A204.1 (cell line): ENCODE measurements around the gene CIITA.
"Not testable (repeated sequence)": the region's sequence is repeated elsewhere in the genome, so short reads cannot be mapped to it uniquely, and the experiment has no call there.

Experiments
- FAIRE-seq: peaks from 2 replicates; lab custom pipeline; 2012; peaks lifted over from hg19 to GRCh38; lab: Jason Lieb, UNC

CIITA gene

DNA sequence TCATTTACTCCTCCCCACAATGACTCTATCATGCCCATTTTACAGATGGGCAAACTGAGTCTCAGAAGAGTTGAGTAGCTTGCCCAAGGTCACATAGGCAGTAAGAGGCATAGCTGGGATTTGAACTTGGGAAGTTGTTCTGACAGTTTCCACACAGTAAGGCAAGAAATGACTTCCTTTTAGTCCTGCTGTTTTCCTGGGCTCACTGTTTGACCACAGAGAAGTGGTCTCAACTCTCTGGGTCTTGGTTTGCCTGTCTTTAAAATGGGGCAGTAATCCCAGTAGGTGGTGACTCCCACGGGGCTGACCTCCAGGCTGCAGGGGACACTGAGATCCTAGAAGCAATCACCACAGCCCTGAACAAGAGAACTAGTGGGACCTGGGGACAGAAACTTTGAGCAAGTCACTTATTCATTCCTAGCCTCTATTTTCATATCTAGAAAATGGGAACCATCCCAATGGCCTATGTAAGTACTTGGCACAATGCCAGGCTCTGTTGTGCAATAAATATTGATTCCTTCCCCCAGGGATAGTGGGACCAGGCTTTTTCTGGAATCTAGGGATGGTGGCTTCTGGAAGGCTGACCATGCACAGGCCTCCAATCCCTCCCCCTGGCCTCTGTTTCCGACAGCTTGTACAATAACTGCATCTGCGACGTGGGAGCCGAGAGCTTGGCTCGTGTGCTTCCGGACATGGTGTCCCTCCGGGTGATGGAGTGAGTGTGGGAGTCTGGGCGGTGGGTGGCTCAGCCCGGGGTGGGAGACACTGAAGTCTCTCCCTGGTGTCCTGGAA lies 44.7 kb downstream of the CIITA start:
- no peak for FAIRE-seq

GRCh38 chr16:10922328-10923145 lies 45.5 kb downstream of the CIITA start:
- no peak for FAIRE-seq

GRCh38 chr16:10923146-10923649 lies 46.2 kb downstream of the CIITA start:
- no peak for FAIRE-seq

- no peak for FAIRE-seq
These were observed 46.7 kb downstream of the CIITA start for GRCh38 chr16:10923650-10924214.

- FAIRE-seq = not testable (repeated sequence)
These were observed 48.3 kb downstream of the CIITA start for GRCh38 chr16:10925285-10925684.

DNA sequence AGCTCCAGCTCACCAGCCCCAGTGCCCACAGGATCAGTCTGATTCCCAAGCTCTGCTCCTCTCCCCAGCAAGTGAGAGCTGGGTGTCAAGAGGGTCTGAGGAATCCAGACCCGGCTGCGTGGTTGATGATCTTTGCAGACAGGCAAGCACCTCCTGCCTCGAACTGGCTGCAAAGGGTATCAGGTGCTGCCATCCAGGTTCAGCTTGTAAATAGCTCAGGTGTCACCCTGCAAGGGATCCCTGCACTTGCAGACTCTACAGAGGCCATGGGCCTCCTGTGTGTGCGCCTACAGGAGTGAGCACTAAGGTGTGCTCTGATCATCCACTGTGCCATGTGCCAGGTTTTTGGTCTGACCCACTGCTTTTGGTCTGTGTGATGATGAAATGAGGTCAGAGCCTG lies 49.1 kb downstream of the CIITA start:
- FAIRE-seq = no peak

DNA sequence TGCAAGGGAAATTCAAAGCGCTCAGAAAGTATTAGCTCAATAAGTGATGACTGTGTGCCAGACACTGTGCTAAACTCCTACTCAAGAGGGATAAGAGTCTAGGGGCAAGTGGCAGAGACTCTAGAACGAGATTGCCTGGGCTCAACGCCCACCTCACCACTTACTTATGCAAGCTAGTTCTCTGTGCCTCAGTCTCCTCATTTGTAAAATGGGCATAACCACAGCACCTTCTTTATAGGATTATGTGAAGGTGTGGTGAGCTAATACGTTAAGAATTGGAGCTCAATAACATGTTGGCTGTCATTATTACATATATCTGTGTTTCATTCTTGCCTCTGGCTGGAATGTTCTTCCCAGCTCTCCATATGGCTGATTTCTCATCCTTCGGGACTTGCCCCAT lies 49.9 kb downstream of the CIITA start:
- FAIRE-seq = no peak

GRCh38 chr16:10927497-10928112 lies 50.6 kb downstream of the CIITA start:
- FAIRE-seq = no peak

DNA sequence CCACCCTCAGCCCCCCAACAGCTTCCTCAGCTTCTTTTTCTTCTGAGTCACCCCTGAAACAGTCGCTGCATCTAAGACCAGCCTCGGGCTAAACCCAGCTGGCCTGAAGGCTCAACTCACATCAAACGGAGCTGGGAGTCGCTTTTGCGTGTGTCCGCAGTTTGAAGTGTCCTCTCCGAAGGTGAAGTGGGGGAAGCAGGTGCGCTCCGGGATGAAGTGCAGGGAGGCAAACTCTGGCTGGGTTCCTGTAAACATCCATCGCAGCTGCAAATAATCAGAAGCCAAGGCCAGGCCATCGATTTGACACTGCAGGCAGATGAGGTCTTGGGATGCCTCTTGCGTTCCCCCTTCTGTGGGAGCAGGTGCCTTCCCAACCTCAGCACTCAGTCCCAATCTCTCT lies 52.1 kb downstream of the CIITA start:
- FAIRE-seq = not testable (repeated sequence)

- no peak for FAIRE-seq
These were observed 53.1 kb downstream of the CIITA start for GRCh38 chr16:10929853-10930754.

GRCh38 chr16:10930755-10931093 lies 53.7 kb downstream of the CIITA start:
- FAIRE-seq = no peak

DNA sequence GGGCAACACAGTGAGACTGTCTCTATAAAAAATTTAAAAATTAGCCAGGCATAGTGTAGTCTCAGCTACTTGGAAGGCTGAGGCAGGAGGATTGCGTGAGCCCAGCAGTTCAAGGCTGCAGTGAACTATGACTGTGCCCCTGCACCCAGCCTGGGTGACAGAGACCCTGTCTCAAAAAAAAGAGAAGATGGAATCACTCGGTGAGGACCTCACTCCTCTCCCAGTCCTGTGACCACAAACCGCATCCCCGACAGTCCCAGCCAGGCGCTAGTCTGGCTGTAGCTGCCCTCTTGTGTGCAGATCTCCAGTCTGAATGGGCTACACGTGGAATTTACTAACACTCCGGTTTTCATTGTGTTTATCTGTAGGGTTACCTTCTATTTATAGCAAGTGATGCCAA lies 54.1 kb downstream of the CIITA start:
- no peak for FAIRE-seq

GRCh38 chr16:10931977-10932632 lies 55.1 kb downstream of the CIITA start:
- FAIRE-seq = no peak

- no peak for FAIRE-seq
These were observed 56.1 kb downstream of the CIITA start for GRCh38 chr16:10932959-10933710.

DNA sequence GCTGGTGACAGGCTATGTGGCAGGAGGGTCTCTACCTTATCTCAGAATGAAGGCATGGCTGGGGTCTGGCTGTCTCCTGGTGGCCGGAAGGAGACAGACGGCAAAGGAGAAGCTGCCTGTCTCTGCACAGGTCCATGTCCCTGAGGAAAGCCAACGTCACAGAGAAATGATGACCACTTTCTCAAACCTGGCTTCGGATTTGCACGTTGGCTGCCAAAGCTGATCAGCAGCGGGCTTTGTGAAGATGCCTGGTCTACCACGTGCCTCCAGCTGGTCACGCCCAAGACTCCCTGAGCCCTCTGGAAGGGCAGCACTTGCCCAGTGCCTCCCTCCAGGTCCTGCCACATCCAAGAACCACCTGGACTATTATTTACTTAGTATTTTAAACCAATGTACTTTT lies 56.9 kb downstream of the CIITA start:
- FAIRE-seq = no peak

DNA sequence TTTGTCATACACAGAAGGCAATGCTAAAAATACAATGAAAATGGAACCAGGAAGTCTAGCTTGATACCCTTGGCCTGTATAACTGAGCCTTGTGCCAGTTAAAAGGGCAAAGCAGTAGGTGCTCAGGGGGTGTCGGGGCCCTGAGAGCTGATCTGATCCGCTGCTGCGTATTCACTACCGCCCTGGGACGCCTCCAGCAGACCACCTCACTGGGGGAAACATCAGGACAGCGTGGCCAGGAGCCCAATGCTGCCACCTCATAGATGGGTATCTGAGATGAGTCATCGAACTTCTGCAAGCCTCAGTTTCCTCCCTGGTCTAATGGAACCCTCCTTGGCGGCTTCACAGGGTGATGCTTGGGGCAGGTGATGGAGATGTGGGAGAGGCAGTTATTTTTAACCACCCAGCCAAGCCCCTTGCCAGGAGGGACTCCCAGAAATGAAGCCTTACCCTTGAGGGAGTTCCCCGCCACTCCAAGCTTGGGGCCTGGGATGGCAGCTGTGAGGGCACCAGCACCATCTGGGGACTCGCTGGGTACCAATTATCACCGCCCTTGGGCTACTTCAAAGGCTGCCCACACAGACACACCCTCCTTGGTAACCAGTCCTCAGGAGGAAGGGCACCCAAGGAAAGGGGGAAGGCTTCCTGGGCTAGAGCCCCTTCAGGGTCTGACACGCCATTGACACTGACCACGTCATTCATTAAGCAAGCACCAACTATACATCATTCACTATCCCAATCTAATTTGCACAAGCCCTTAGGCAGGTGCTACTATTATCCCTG lies 57.5 kb downstream of the CIITA start:
- FAIRE-seq = no peak

GRCh38 chr16:10935226-10935915 lies 58.4 kb downstream of the CIITA start:
- FAIRE-seq = no peak

- no peak for FAIRE-seq
These were observed 59.4 kb downstream of the CIITA start for GRCh38 chr16:10936272-10936984.
